Measurements from ENCODE around the gene SLC39A11.
"Not testable (repeated sequence)": the region's sequence is repeated elsewhere in the genome, so short reads cannot be mapped to it uniquely, and the experiment has no call there.

DNA sequence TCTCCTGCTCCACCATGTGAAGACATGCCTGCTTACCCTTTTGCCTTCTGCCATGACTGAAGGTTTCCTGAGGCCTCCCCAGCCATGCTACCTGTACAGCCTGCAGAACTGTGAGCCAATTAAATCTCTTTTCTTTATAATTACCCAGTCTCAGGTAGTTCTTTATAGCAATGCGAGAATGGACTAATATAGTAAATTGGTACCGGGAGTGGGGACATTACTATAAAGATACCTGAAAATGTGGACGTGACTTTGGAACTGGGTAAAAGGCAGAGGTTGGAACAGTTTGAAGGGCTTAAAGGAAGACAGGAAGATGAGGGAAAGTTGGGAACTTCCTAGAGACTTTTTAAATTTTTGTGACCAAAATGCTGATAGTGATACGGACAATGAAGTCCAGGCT, 268.2 kb downstream of the SLC39A11 start:
- TF ChIP-seq, protein P1, sequence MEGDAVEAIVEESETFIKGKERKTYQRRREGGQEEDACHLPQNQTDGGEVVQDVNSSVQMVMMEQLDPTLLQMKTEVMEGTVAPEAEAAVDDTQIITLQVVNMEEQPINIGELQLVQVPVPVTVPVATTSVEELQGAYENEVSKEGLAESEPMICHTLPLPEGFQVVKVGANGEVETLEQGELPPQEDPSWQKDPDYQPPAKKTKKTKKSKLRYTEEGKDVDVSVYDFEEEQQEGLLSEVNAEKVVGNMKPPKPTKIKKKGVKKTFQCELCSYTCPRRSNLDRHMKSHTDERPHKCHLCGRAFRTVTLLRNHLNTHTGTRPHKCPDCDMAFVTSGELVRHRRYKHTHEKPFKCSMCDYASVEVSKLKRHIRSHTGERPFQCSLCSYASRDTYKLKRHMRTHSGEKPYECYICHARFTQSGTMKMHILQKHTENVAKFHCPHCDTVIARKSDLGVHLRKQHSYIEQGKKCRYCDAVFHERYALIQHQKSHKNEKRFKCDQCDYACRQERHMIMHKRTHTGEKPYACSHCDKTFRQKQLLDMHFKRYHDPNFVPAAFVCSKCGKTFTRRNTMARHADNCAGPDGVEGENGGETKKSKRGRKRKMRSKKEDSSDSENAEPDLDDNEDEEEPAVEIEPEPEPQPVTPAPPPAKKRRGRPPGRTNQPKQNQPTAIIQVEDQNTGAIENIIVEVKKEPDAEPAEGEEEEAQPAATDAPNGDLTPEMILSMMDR (IDR thresholded peaks at IDR 0.05; ENCODE audit: low read length) = not testable (repeated sequence)
- TF ChIP-seq EZH2phosphoT487 (IDR thresholded peaks at IDR 0.05; ENCODE audit: low read length) = not testable (repeated sequence)

All from MM.1S (cell line).